ENCODE data around the gene SEMA3G.
A peak's percentile ranks its signal among the peaks of the same experiment; 100 is the strongest.

Gene SEMA3G

GRCh38 chr3:52490035-52490938 lies 45.4 kb upstream of the SEMA3G start:
- no peaks in the 10 kb centered on the region for H3K9me3 Mint-ChIP-seq
- DNase-seq: no peak
- H3K27me3 Mint-ChIP-seq (ENCODE audit: low read depth, poor library complexity): no peaks in the 10 kb centered on the region
- TF ChIP-seq CTCF (IDR thresholded peaks at IDR 0.05): no peak
- H3K27ac Mint-ChIP-seq: peak overlapping the region; percentile 76
- H3K4me1 Mint-ChIP-seq: peaks cover 10% of the 10 kb centered on the region
- peaks cover 24% of the 10 kb centered on the region for H3K36me3 Mint-ChIP-seq (ENCODE audit: low read depth)
- no peak overlapping the region for H3K4me3 Mint-ChIP-seq

GRCh38 chr3:52489453-52489852 lies 44.5 kb upstream of the SEMA3G start:
- no peak for TF ChIP-seq CTCF (IDR thresholded peaks at IDR 0.05)
- H3K36me3 Mint-ChIP-seq (ENCODE audit: low read depth): peaks cover 26% of the 10 kb centered on the region
- DNase-seq: no peak
- no peaks in the 10 kb centered on the region for H3K27me3 Mint-ChIP-seq (ENCODE audit: low read depth, poor library complexity)
- H3K9me3 Mint-ChIP-seq: no peaks in the 10 kb centered on the region
- H3K4me3 Mint-ChIP-seq: no peak overlapping the region
- H3K27ac Mint-ChIP-seq: no peak overlapping the region
- peaks cover 16% of the 10 kb centered on the region for H3K4me1 Mint-ChIP-seq

GRCh38 chr3:52488746-52489145 lies 43.8 kb upstream of the SEMA3G start:
- Mint-ChIP-seq H3K36me3 (ENCODE audit: low read depth) (peaks cover 30% of the 10 kb centered on the region), H3K4me1 (peaks cover 19% of the 10 kb centered on the region), H3K27ac (no peak overlapping the region), H3K9me3 (no peaks in the 10 kb centered on the region), H3K27me3 (ENCODE audit: low read depth, poor library complexity) (no peaks in the 10 kb centered on the region), H3K4me3 (no peak overlapping the region)
- TF ChIP-seq CTCF (IDR thresholded peaks at IDR 0.05): no peak
- DNase-seq: no peak

GRCh38 chr3:52487788-52488691 lies 43.1 kb upstream of the SEMA3G start:
- Mint-ChIP-seq H3K4me1 (peaks cover 26% of the 10 kb centered on the region), H3K4me3 (no peak overlapping the region), H3K27me3 (ENCODE audit: low read depth, poor library complexity) (no peaks in the 10 kb centered on the region), H3K36me3 (ENCODE audit: low read depth) (peaks cover 31% of the 10 kb centered on the region), H3K9me3 (no peaks in the 10 kb centered on the region), H3K27ac (no peak overlapping the region)
- TF ChIP-seq CTCF (IDR thresholded peaks at IDR 0.05): no peak
- no peak for DNase-seq

- Mint-ChIP-seq H3K27ac (no peak overlapping the region), H3K36me3 (ENCODE audit: low read depth) (peaks cover 32% of the 10 kb centered on the region), H3K4me1 (peaks cover 30% of the 10 kb centered on the region), H3K27me3 (ENCODE audit: low read depth, poor library complexity) (no peaks in the 10 kb centered on the region), H3K4me3 (no peak overlapping the region), H3K9me3 (no peaks in the 10 kb centered on the region)
- TF ChIP-seq CTCF (IDR thresholded peaks at IDR 0.05): no peak
- no peak for DNase-seq
Measured at GRCh38 chr3:52487050-52487787, 42.3 kb upstream of the SEMA3G start.
